ENCODE data around the gene GDAP2. TPM values are rescaled to one million over a fixed set of nuclear protein-coding genes. Genes with fewer than 3 reads are reported as not detected.
A peak's percentile ranks its signal among the peaks of the same experiment; 100 is the strongest.

The GDAP2 gene
- total RNA-seq, 4 donors from 2014 or later: 38.7 to 48.9 (median 47.6) TPM

- Histone ChIP-seq H3K9me3 (no peaks in the 10 kb centered on the region), H3K4me3 (replicated peaks in 1 of 3) (no peak overlapping the region), H3K36me3 (no peaks in the 10 kb centered on the region), H3K27ac (no peak overlapping the region), H3K4me1 (peaks cover 3 to 10% of the 10 kb centered on the region in 2 donors), H3K27me3 (no peaks in the 10 kb centered on the region)
- TF ChIP-seq POLR2A (IDR thresholded peaks at IDR 0.05) (no peak), CTCF (IDR thresholded peaks at IDR 0.05) (no peak)
- intact Hi-C loops (cut with DNase I): no loop called here
- 0 to 10% methylated on average over 1 of the region's 1 CpG for WGBS, 2 donors
- DNase-seq: no peak
Observed at GRCh38 chr1:117967881-117968280, 38.5 kb upstream of the GDAP2 start.

GRCh38 chr1:117967477-117967876 is 38.1 kb upstream of the GDAP2 start:
- 43 to 46% methylated on average over 4 of the region's 4 CpGs for WGBS, 2 donors
- no peak overlapping the region for H3K27ac ChIP-seq
- no peak overlapping the region for H3K4me3 ChIP-seq (replicated peaks in 1 of 3)
- intact Hi-C loops (cut with DNase I): no loop called here
- H3K27me3 ChIP-seq: no peaks in the 10 kb centered on the region
- peak in 1 of 2 donors; percentile 5 for DNase-seq
- H3K36me3 ChIP-seq: no peaks in the 10 kb centered on the region
- no peaks in the 10 kb centered on the region for H3K9me3 ChIP-seq
- TF ChIP-seq CTCF (IDR thresholded peaks at IDR 0.05) (peak in 2 of 6 experiments; percentile 26 to 34), POLR2A (IDR thresholded peaks at IDR 0.05) (no peak)
- H3K4me1 ChIP-seq: peaks cover 3 to 10% of the 10 kb centered on the region in 2 donors

DNA sequence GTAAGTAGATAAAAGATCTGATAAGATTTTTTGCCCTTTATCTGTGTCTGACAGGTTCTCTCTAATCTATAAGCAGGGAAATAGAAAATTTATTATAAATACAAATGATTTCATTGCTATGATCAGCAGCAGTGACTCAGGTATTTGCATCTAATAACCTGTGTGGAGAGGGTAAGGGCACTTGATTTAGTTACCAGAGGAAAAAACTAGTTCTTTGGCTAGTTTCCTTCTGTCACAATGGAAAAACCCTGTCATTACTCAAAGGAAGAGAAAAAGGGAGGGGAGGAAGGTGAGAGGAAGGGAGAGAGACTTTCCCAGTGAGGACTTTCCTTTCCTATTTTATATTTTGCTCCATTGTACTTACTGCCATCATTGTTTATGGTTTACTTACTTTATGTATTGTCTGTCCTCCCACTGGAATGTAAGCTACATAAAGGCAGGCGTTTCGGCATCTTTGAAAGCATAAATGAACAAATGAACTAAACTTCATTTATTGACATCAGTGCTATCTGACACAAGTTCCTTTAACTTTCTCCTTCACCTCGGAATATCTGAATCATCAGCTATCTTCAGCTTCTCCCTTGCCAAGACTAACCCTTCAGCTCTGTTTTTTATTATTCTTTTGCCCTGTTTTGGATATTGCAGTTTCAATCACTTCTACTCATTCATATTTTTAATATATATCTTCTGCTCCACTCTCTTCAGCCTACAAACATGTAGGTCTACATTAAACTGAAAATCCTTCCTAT is 35.0 kb upstream of the GDAP2 start:
- Histone ChIP-seq H3K9me3 (no peaks in the 10 kb centered on the region), H3K36me3 (peaks cover 2 to 3% of the 10 kb centered on the region in 2 donors), H3K4me3 (replicated peaks in 1 of 3) (no peak overlapping the region), H3K27me3 (no peaks in the 10 kb centered on the region), H3K27ac (no peak overlapping the region), H3K4me1 (peaks cover 0 to 10% of the 10 kb centered on the region in 2 donors)
- TF ChIP-seq POLR2A (IDR thresholded peaks at IDR 0.05) (no peak), CTCF (IDR thresholded peaks at IDR 0.05) (no peak)
- intact Hi-C loops (cut with DNase I): no loop called here
- no peak for DNase-seq
- 85 to 88% methylated on average over 3 of the region's 3 CpGs for WGBS, 2 donors

- no peak overlapping the region for H3K27ac ChIP-seq
- H3K36me3 ChIP-seq: peaks cover 18 to 27% of the 10 kb centered on the region in 2 donors
- no peak for TF ChIP-seq CTCF (IDR thresholded peaks at IDR 0.05)
- no peak for TF ChIP-seq POLR2A (IDR thresholded peaks at IDR 0.05)
- no peaks in the 10 kb centered on the region for H3K9me3 ChIP-seq
- no peak for DNase-seq
- WGBS, 2 donors: 82 to 85% methylated on average over 3 of the region's 3 CpGs
- H3K27me3 ChIP-seq: no peaks in the 10 kb centered on the region
- H3K4me3 ChIP-seq (replicated peaks in 1 of 3): no peak overlapping the region
- no peaks in the 10 kb centered on the region for H3K4me1 ChIP-seq
- intact Hi-C loops (cut with DNase I): no loop called here
Observed at GRCh38 chr1:117959364-117959763, 29.9 kb upstream of the GDAP2 start.

GRCh38 chr1:117952386-117952785 is 23.0 kb upstream of the GDAP2 start:
- Histone ChIP-seq H3K4me1 (no peaks in the 10 kb centered on the region), H3K4me3 (replicated peaks in 1 of 3) (no peak overlapping the region), H3K27me3 (no peaks in the 10 kb centered on the region), H3K9me3 (no peaks in the 10 kb centered on the region), H3K36me3 (peaks cover 40 to 61% of the 10 kb centered on the region in 2 donors), H3K27ac (no peak overlapping the region)
- no peak for TF ChIP-seq POLR2A (IDR thresholded peaks at IDR 0.05)
- no peak for TF ChIP-seq CTCF (IDR thresholded peaks at IDR 0.05)
- intact Hi-C loops (cut with DNase I): no loop called here
- no peak for DNase-seq
- WGBS, 2 donors: 94 to 96% methylated on average over 1 of the region's 1 CpG

Measured in thyroid gland (tissue), 4 donors.